Transverse colon (tissue), 4 donors: ENCODE data around the gene WDR37.

Experiments used
- EP300 ChIP-seq: sonication (generic); formaldehyde crosslinking; IDR thresholded peaks from one replicate; pipeline ENCODE4 v1.6.1; 2017; ENCODE audit warnings: antibody characterized with exemption, low read depth
- POLR2A ChIP-seq: fragments of 450-650 bp; IDR thresholded peaks from one replicate; pipeline ENCODE4 v1.6.1; 2016; ENCODE audit warnings: antibody characterized with exemption, mild to moderate bottlenecking, moderate library complexity
- POLR2AphosphoS5 ChIP-seq, 3 donors: sonication (generic); formaldehyde crosslinking; IDR thresholded peaks; one replicate each; pipeline ENCODE4 v1.6.1; 2016; ENCODE audit warnings: antibody characterized with exemption in 3 of 3
- TF ChIP-seq, protein P1 (sequence below), 5 experiments: fragments of 200-600 bp in 3 of 5; fragments of 450-650 bp in 2 of 5; sonication (generic) in 3 of 5; IDR thresholded peaks; 1 replicate in 2 of 5; 2 replicates in 3 of 5; pipeline ENCODE4 v1.5.1; 2016 to 2017; ENCODE audit warnings: antibody characterized with exemption in 5 of 5, inconsistent platforms in 3 of 5, mild to moderate bottlenecking in 2 of 5, moderate library complexity in 1 of 5

GRCh38 chr10:1036341-1036791 lies 19.8 kb upstream of the WDR37 start:
- TF ChIP-seq, protein P1, sequence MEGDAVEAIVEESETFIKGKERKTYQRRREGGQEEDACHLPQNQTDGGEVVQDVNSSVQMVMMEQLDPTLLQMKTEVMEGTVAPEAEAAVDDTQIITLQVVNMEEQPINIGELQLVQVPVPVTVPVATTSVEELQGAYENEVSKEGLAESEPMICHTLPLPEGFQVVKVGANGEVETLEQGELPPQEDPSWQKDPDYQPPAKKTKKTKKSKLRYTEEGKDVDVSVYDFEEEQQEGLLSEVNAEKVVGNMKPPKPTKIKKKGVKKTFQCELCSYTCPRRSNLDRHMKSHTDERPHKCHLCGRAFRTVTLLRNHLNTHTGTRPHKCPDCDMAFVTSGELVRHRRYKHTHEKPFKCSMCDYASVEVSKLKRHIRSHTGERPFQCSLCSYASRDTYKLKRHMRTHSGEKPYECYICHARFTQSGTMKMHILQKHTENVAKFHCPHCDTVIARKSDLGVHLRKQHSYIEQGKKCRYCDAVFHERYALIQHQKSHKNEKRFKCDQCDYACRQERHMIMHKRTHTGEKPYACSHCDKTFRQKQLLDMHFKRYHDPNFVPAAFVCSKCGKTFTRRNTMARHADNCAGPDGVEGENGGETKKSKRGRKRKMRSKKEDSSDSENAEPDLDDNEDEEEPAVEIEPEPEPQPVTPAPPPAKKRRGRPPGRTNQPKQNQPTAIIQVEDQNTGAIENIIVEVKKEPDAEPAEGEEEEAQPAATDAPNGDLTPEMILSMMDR (IDR thresholded peaks at IDR 0.05), result no peak
- TF ChIP-seq POLR2A, result no peak
- TF ChIP-seq EP300, result no peak
- TF ChIP-seq POLR2AphosphoS5 (IDR thresholded peaks at IDR 0.05), result no peak
